Ishikawa (cell line): Measurements from ENCODE around the gene KIF12.

Experiments used
- CEBPB ChIP-seq: IDR thresholded peaks from 2 replicates; pipeline ENCODE4 v1.6.1; 2012
- CREB1 ChIP-seq: IDR thresholded peaks from 2 replicates; pipeline ENCODE4 v1.6.1; 2012; ENCODE audit warnings: low read depth
- EGR1 ChIP-seq: IDR thresholded peaks from 2 replicates; pipeline ENCODE4 v1.6.1; 2012
- EP300 ChIP-seq: IDR thresholded peaks from 2 replicates; pipeline ENCODE4 v1.6.1; 2012; ENCODE audit warnings: borderline replicate concordance
- FOXM1 ChIP-seq: IDR thresholded peaks from 2 replicates; pipeline ENCODE4 v1.6.1; 2012; ENCODE audit warnings: low read depth, borderline replicate concordance
- MAX ChIP-seq: IDR thresholded peaks from 2 replicates; pipeline ENCODE4 v1.6.1; 2012
- NFIC ChIP-seq: IDR thresholded peaks from 2 replicates; pipeline ENCODE4 v1.6.1; 2012
- RAD21 ChIP-seq: IDR thresholded peaks from 2 replicates; pipeline ENCODE4 v1.6.1; 2012; ENCODE audit warnings: low read depth
- REST ChIP-seq: IDR thresholded peaks from 2 replicates; pipeline ENCODE4 v1.6.1; 2012; ENCODE audit warnings: low read depth, mild to moderate bottlenecking
- TAF1 ChIP-seq: IDR thresholded peaks from 2 replicates; pipeline ENCODE4 v1.6.1; 2012; ENCODE audit warnings: low read depth, mild to moderate bottlenecking
- TCF12 ChIP-seq: IDR thresholded peaks from 2 replicates; pipeline ENCODE4 v1.6.1; 2012; ENCODE audit warnings: low read depth
- TEAD4 ChIP-seq: IDR thresholded peaks from 2 replicates; pipeline ENCODE4 v1.6.1; 2012
- USF1 ChIP-seq: IDR thresholded peaks from 2 replicates; pipeline ENCODE4 v1.6.1; 2012
- YY1 ChIP-seq: IDR thresholded peaks from 2 replicates; pipeline ENCODE4 v1.6.1; 2012; ENCODE audit warnings: low read depth
- ZBTB7A ChIP-seq: IDR thresholded peaks from 2 replicates; pipeline ENCODE4 v1.6.1; 2012; ENCODE audit warnings: low read depth

KIF12 gene

GRCh38 chr9:114115654-114116125 lies 16.6 kb upstream of the KIF12 start:
- TF ChIP-seq YY1 (no peak), USF1 (no peak), MAX (no peak), TCF12 (no peak), CEBPB (no peak), REST (no peak), RAD21 (no peak), FOXM1 (no peak), TAF1 (no peak), NFIC (no peak), EP300 (no peak)

GRCh38 chr9:114114364-114114763 lies 15.3 kb upstream of the KIF12 start:
- TF ChIP-seq EGR1 (no peak), USF1 (no peak), EP300 (no peak), FOXM1 (no peak)

- TF ChIP-seq FOXM1 (no peak), TEAD4 (no peak), REST (no peak), NFIC (no peak), CREB1 (no peak), RAD21 (no peak)
Observed at GRCh38 chr9:114112778-114113584, 13.9 kb upstream of the KIF12 start.

- no peak for TF ChIP-seq ZBTB7A
- TF ChIP-seq TEAD4, result no peak
Observed at GRCh38 chr9:114112325-114112724, 13.2 kb upstream of the KIF12 start.

- TF ChIP-seq MAX (no peak), EP300 (no peak)
Observed at GRCh38 chr9:114110180-114110579, 11.1 kb upstream of the KIF12 start.

GRCh38 chr9:114109124-114109523 lies 10.0 kb upstream of the KIF12 start:
- TF ChIP-seq TAF1 (no peak), NFIC (no peak), REST (no peak), CEBPB (no peak), TEAD4 (no peak), USF1 (no peak), CREB1 (no peak), FOXM1 (no peak), TCF12 (no peak), RAD21 (no peak), EP300 (no peak), EGR1 (no peak), MAX (no peak), ZBTB7A (no peak)
